ENCODE data around the gene AURKA.
A peak's percentile ranks its signal among the peaks of the same experiment; 100 is the strongest.
"Not testable (repeated sequence)": the region's sequence is repeated elsewhere in the genome, so short reads cannot be mapped to it uniquely, and the experiment has no call there.

The AURKA gene

DNA sequence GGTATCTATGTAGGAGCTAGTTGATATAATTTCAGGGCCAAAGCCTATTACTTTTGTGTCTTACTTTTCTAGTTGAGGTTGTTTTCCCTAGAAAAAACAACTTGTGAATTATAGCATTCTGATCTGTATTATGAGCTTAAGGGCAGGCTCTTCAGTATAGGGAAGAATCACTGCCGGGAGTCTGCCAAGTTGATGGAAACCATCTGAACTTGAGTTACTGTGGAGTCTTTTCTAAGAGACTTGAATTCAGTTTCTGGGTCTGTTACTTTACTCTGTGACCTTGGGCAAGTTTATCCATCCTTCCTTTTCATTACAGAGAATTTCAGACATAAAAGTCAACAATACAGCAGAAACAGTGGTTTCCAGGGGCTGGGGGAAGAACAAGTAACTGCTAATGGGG lies 17.9 kb upstream of the AURKA start:
- TF ChIP-seq, protein P1, sequence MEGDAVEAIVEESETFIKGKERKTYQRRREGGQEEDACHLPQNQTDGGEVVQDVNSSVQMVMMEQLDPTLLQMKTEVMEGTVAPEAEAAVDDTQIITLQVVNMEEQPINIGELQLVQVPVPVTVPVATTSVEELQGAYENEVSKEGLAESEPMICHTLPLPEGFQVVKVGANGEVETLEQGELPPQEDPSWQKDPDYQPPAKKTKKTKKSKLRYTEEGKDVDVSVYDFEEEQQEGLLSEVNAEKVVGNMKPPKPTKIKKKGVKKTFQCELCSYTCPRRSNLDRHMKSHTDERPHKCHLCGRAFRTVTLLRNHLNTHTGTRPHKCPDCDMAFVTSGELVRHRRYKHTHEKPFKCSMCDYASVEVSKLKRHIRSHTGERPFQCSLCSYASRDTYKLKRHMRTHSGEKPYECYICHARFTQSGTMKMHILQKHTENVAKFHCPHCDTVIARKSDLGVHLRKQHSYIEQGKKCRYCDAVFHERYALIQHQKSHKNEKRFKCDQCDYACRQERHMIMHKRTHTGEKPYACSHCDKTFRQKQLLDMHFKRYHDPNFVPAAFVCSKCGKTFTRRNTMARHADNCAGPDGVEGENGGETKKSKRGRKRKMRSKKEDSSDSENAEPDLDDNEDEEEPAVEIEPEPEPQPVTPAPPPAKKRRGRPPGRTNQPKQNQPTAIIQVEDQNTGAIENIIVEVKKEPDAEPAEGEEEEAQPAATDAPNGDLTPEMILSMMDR (IDR thresholded peaks at IDR 0.05; ENCODE audit: low read depth, low read length, missing control alignments), result no peak
- in situ Hi-C loops (cut with HindIII; ENCODE audit: low sequenced_read_pairs), result no loop called here
- no peak for DNase-seq (ENCODE audit: low read depth)
- no peak overlapping the region for H3K4me3 ChIP-seq (ENCODE audit: low read depth, low read length)

DNA sequence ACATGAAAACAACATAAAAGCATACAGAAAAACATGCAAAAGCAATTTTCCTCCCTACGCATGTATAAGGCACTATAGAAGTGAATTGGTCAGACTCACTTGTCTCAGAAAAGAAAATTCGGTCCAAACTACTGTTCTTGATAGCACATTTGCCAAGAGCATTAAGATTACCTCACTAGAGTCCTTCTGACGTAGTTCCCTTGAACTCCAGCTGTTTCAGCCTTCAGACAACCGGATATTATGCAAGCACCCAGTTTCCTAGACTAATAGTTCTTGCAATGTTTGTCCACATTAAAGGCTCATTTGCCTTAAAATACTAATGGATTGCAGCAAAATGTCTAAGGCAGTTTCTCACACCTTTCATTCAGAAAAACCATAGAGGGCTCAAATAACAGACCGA lies 17.5 kb upstream of the AURKA start:
- no peak overlapping the region for H3K4me3 ChIP-seq (ENCODE audit: low read depth, low read length)
- TF ChIP-seq, protein P1 (IDR thresholded peaks at IDR 0.05; ENCODE audit: low read depth, low read length, missing control alignments), result no peak
- in situ Hi-C loops (cut with HindIII; ENCODE audit: low sequenced_read_pairs), result no loop called here
- no peak for DNase-seq (ENCODE audit: low read depth)

DNA sequence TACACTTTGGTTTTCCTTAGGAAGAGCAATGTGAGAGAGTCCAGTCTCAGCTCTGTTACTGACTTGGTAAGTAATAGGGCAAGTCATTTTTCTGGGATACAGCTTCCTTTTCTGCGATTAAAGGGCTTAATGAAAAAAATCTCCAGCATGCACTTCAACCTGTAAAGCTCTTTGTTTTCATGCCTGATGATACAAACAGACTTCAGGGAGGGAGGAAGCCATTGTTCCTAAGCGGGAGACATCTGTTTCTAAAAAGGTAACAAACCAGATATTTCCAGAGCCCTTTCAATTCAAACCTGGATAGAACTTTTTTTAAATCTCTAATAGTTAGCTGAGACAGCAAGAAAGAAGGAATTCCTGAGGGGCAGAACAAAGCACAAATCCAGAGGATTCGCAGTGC lies 14.9 kb upstream of the AURKA start:
- TF ChIP-seq, protein P1 (IDR thresholded peaks at IDR 0.05; ENCODE audit: low read depth, low read length, missing control alignments), result no peak
- in situ Hi-C loops (cut with HindIII; ENCODE audit: low sequenced_read_pairs), result no loop called here

DNA sequence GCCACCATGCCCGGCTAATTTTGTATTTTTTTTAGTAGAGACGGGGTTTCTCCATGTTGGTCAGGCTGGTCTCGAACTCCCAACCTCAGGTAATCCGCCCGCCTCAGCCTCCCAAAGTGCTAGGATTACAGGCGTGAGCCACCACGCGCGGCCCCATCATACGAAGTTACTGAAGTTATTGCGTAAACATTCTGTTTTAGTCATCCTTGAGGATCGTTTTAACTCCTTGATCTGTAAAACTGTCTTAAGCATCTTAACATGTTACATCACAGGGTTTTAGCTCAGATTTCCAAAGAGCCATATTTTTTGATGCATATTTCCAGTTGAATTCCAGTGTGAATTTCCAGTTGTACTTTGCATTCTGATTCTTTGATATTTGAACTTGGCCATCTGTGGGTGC lies 13.3 kb upstream of the AURKA start:
- in situ Hi-C loops (cut with HindIII; ENCODE audit: low sequenced_read_pairs); H3K4me3 ChIP-seq (ENCODE audit: low read depth, low read length); DNase-seq (ENCODE audit: low read depth): not testable (repeated sequence)

More for the DNA sequence above, 14.9 kb upstream of the AURKA start:
- H3K4me3 ChIP-seq (ENCODE audit: low read depth, low read length), result no peak overlapping the region
- DNase-seq (ENCODE audit: low read depth), result no peak

DNA sequence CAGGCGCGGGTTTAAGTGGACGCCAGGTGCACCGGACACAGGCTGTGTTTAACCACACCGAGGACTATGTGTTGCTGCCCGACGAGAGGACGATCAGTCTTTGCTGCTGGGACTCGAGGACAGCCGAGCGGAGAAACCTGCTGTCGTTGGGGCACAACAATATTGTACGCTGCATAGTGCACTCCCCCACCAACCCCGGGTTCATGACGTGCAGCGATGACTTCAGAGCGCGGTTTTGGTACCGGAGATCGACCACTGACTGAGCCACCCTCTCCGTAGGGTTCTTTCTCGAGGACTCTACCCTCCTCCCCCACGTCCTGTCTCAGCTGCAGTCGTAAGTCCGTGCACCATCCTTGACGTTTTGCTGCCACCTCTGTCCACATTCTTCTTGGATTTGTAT lies 11.4 kb upstream of the AURKA start:
- in situ Hi-C loops (cut with HindIII; ENCODE audit: low sequenced_read_pairs), result no loop called here

DNA sequence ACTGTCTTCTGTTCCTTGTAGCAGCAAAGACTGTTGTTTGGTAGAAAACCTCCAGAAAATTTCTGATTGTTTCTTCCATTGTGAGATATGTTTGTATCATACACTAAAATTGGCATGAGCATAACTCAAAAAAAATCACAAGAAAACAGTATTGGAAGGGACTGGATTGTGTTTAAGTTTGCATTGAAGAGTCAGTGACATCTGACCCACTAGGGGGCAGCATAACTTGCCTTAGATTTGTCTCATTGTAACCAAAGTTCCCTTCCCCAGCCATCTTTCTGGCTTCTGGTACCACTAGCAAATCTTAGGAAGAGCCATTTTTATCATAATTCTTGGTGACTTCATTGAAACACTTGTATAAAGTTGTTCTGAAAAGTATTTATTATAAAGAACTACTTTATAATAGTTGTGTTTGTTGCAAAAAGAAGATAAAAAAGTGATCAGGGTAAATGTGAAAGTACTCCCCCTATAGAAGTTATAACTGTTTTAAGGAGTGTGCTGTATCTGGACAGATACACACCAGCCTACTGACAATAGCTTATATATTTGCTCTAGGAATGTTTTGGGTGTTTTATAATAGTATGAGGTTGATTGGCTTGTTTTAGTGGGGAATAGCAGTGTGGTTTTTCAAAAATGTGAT lies 8.1 kb upstream of the AURKA start:
- in situ Hi-C loops (cut with HindIII; ENCODE audit: low sequenced_read_pairs), result no loop called here
- TF ChIP-seq, protein P1 (IDR thresholded peaks at IDR 0.05; ENCODE audit: low read depth, low read length, missing control alignments), result peak; percentile 80
- peak; percentile 80 for DNase-seq (ENCODE audit: low read depth)
- H3K4me3 ChIP-seq (ENCODE audit: low read depth, low read length), result no peak overlapping the region

More for the DNA sequence above, 11.4 kb upstream of the AURKA start:
- TF ChIP-seq, protein P1 (IDR thresholded peaks at IDR 0.05; ENCODE audit: low read depth, low read length, missing control alignments), result no peak
- DNase-seq (ENCODE audit: low read depth), result no peak
- no peak overlapping the region for H3K4me3 ChIP-seq (ENCODE audit: low read depth, low read length)

DNA sequence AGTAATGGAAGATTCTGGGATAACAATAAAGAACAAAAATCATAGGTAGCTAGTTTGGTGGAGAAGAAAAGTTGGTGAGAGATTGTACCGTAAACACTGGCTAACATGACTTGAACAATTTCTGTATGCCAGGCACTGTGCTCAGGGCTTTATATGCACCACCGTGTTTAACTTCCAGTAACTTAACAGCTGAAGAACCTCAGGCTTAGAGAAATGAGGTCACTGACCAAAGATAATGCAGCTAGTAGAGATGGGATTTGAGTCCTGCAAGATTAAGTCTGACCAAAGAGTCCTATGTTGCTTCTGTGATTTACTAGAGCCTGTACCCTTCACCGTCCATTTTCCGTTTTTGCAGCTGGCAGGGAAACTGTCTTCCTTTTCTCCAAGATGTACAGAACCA lies 3.2 kb upstream of the AURKA start:
- TF ChIP-seq, protein P1 (IDR thresholded peaks at IDR 0.05; ENCODE audit: low read depth, low read length, missing control alignments), result no peak
- in situ Hi-C loops (cut with HindIII; ENCODE audit: low sequenced_read_pairs), result no loop called here
- no peak for DNase-seq (ENCODE audit: low read depth)
- H3K4me3 ChIP-seq (ENCODE audit: low read depth, low read length), result no peak overlapping the region

Data from astrocyte of the cerebellum (primary cell).